Liver (tissue), 3 donors: ENCODE measurements around the gene TFF3.

Experiments
- TAF1 ChIP-seq: conservative IDR thresholded peaks from 2 replicates; pipeline ENCODE4 v1.6.1; 2016; ENCODE audit warnings: antibody characterized with exemption, mild to moderate bottlenecking
- TF ChIP-seq, protein P1 (sequence below): fragments of 150-350 bp; IDR thresholded peaks from 2 replicates; pipeline ENCODE4 v1.5.1; 2017; ENCODE audit warnings: improper control_type of control experiment, low read depth, low read length; ENCODE audit not compliant: missing input control
- TF ChIP-seq, protein P2 (sequence below): IDR thresholded peaks from 2 replicates; pipeline ENCODE4 v1.6.1; 2016; ENCODE audit warnings: antibody characterized with exemption
- donor health status: healthy.
- donor health status: healthy.

DNA sequence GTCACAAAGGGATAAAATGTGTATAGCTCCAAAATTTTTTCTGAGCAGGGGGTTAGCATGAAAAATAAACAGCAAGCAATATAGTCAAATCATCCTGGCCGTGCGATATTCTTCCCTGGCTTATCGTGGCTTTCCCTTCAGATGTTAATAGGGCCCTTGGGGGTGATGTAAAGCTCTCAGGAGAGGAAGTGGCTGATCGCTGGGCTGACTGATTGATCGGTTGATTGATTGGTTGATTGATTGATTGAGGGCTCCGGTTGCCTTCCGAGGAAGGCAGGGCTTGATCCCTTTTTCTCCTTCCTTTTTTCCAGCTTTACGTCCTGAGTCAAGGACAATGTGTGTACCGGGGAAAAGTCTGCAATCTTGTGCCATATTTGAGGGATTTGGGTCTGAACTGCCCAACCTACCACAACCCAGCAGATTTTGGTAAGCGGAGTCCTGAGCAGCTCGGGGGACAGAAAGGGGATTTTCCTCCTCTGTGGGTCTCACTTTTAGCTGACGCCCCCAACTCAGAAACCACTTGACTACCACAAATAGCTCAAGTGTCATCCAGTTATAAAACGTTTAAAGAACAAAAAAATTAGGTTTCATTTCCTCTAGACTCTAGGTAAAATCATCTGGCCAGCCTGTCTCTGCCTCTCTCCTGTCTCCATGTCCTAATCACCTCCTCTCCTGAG, 29.5 kb downstream of the TFF3 start:
- TF ChIP-seq, protein P1, sequence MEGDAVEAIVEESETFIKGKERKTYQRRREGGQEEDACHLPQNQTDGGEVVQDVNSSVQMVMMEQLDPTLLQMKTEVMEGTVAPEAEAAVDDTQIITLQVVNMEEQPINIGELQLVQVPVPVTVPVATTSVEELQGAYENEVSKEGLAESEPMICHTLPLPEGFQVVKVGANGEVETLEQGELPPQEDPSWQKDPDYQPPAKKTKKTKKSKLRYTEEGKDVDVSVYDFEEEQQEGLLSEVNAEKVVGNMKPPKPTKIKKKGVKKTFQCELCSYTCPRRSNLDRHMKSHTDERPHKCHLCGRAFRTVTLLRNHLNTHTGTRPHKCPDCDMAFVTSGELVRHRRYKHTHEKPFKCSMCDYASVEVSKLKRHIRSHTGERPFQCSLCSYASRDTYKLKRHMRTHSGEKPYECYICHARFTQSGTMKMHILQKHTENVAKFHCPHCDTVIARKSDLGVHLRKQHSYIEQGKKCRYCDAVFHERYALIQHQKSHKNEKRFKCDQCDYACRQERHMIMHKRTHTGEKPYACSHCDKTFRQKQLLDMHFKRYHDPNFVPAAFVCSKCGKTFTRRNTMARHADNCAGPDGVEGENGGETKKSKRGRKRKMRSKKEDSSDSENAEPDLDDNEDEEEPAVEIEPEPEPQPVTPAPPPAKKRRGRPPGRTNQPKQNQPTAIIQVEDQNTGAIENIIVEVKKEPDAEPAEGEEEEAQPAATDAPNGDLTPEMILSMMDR, result no peak
- TF ChIP-seq, protein P2, sequence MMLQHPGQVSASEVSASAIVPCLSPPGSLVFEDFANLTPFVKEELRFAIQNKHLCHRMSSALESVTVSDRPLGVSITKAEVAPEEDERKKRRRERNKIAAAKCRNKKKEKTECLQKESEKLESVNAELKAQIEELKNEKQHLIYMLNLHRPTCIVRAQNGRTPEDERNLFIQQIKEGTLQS, result no peak
- no peak for TF ChIP-seq TAF1
